Transverse colon (tissue), 3 donors: ENCODE measurements around the gene NCBP3.

ENCODE experiments used
- POLR2A ChIP-seq: fragments of 450-650 bp; IDR thresholded peaks from one replicate; pipeline ENCODE4 v1.6.1; 2016; ENCODE audit warnings: antibody characterized with exemption, mild to moderate bottlenecking, moderate library complexity
- TF ChIP-seq, protein P1 (sequence below), 5 experiments: fragments of 200-600 bp in 3 of 5; fragments of 450-650 bp in 2 of 5; sonication (generic) in 3 of 5; IDR thresholded peaks; 1 replicate in 2 of 5; 2 replicates in 3 of 5; pipeline ENCODE4 v1.5.1; 2016 to 2017; ENCODE audit warnings: antibody characterized with exemption in 5 of 5, inconsistent platforms in 3 of 5, mild to moderate bottlenecking in 2 of 5, moderate library complexity in 1 of 5

- TF ChIP-seq POLR2A = no peak
- TF ChIP-seq, protein P1, sequence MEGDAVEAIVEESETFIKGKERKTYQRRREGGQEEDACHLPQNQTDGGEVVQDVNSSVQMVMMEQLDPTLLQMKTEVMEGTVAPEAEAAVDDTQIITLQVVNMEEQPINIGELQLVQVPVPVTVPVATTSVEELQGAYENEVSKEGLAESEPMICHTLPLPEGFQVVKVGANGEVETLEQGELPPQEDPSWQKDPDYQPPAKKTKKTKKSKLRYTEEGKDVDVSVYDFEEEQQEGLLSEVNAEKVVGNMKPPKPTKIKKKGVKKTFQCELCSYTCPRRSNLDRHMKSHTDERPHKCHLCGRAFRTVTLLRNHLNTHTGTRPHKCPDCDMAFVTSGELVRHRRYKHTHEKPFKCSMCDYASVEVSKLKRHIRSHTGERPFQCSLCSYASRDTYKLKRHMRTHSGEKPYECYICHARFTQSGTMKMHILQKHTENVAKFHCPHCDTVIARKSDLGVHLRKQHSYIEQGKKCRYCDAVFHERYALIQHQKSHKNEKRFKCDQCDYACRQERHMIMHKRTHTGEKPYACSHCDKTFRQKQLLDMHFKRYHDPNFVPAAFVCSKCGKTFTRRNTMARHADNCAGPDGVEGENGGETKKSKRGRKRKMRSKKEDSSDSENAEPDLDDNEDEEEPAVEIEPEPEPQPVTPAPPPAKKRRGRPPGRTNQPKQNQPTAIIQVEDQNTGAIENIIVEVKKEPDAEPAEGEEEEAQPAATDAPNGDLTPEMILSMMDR (IDR thresholded peaks at IDR 0.05) = no peak
These were observed 73.3 kb downstream of the NCBP3 start for GRCh38 chr17:3772764-3773163.
